Vagina (tissue), 2 donors: ENCODE measurements around the gene ADAMTS16.

Experiments used
- CTCF ChIP-seq, 3 experiments: fragments of 450-650 bp in 2 of 3; fragments of 200-600 bp in 1 of 3; sonication (generic) in 1 of 3; IDR thresholded peaks; one replicate each; pipeline ENCODE4 v1.5.1; 2017 to 2019; ENCODE audit warnings: antibody characterized with exemption in 3 of 3, mild to moderate bottlenecking in 2 of 3, moderate library complexity in 2 of 3
- POLR2A ChIP-seq, 2 donors: fragments of 450-650 bp; IDR thresholded peaks; one replicate each; pipeline ENCODE4 v1.6.1; 2017; ENCODE audit warnings: antibody characterized with exemption in 2 of 2, mild to moderate bottlenecking in 2 of 2, moderate library complexity in 2 of 2

DNA sequence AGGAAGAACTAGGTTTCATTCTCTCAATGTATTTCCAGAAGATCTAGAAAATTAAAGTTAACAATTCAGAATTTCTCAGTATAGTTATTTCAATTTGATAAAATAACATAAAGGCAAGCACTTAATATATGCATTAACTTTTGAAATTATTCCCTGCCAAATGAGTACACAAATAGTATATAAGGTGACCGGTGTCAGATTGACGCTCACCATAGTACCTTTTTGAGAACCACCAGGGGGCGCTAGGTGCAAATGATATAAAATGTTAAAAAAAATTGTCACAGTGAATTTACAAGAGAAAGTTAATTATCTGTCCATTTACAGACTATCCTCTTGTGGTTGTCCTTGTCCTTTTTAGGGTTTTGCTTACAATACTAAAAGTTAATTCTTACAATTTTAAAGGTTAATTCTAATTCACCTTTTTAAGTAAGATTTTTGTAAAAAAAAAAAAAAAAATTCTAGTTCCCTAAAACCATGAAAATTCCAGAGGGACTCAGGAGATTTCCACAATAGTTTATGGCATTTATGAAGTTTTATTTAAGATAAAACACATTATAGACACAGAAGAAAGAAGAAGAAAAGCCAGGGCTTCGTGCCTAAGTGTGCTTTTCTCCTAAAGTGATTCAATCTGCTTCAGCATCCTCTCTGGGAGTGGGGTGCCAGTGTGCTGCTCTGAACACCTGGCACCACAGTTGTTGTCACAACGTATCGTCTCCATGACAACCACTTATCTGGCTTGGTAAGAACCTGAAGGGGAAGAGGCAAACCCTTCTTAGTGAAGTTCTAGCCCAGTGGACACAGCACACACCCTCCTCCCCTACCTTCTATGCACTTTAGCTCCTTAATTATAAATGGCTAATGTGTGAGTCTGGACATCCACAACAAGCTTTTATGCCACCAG, 1.7 kb downstream of the ADAMTS16 start:
- peak; percentile 64 to 76 (median 72) for TF ChIP-seq CTCF (IDR thresholded peaks at IDR 0.05)
- TF ChIP-seq POLR2A (IDR thresholded peaks at IDR 0.05), result no peak
